CD4-positive, alpha-beta T cell treated with Interleukin-10 for 1 hour (primary cell): ENCODE results near the gene PKNOX2.

Experiments used
- DNase-seq: peaks from one replicate; pipeline ENCODE4 v3.0.0-alpha.2; 2020

Gene PKNOX2

GRCh38 chr11:125369808-125370207 lies 205.3 kb downstream of the PKNOX2 start:
- no peak for DNase-seq

- no peak for DNase-seq
Observed at GRCh38 chr11:125370561-125371389, 206.2 kb downstream of the PKNOX2 start.

GRCh38 chr11:125371431-125371935 lies 206.9 kb downstream of the PKNOX2 start:
- DNase-seq: no peak

- DNase-seq: no peak
Observed at GRCh38 chr11:125372088-125372487, 207.5 kb downstream of the PKNOX2 start.

GRCh38 chr11:125372911-125373310 lies 208.4 kb downstream of the PKNOX2 start:
- DNase-seq: no peak

- no peak for DNase-seq
Observed at GRCh38 chr11:125373426-125374391, 209.2 kb downstream of the PKNOX2 start.

GRCh38 chr11:125374398-125374797 lies 209.8 kb downstream of the PKNOX2 start:
- no peak for DNase-seq

GRCh38 chr11:125375146-125375545 lies 210.6 kb downstream of the PKNOX2 start:
- DNase-seq: no peak

- DNase-seq: no peak
Observed at GRCh38 chr11:125376117-125376516, 211.6 kb downstream of the PKNOX2 start.

- no peak for DNase-seq
Observed at GRCh38 chr11:125376856-125377255, 212.3 kb downstream of the PKNOX2 start.

GRCh38 chr11:125378083-125378482 lies 213.5 kb downstream of the PKNOX2 start:
- DNase-seq: no peak

- DNase-seq: no peak
Observed at GRCh38 chr11:125378571-125378970, 214.0 kb downstream of the PKNOX2 start.

- DNase-seq: no peak
Observed at GRCh38 chr11:125379565-125379964, 215.0 kb downstream of the PKNOX2 start.

GRCh38 chr11:125379981-125380380 lies 215.4 kb downstream of the PKNOX2 start:
- DNase-seq: no peak

GRCh38 chr11:125380756-125381445 lies 216.3 kb downstream of the PKNOX2 start:
- DNase-seq: no peak

GRCh38 chr11:125381499-125382044 lies 217.0 kb downstream of the PKNOX2 start:
- no peak for DNase-seq

- no peak for DNase-seq
Observed at GRCh38 chr11:125382314-125382791, 217.8 kb downstream of the PKNOX2 start.

- no peak for DNase-seq
Observed at GRCh38 chr11:125382822-125383221, 218.3 kb downstream of the PKNOX2 start.

GRCh38 chr11:125384825-125385224 lies 220.3 kb downstream of the PKNOX2 start:
- no peak for DNase-seq

GRCh38 chr11:125387901-125388300 lies 223.3 kb downstream of the PKNOX2 start:
- no peak for DNase-seq

GRCh38 chr11:125388611-125389010 lies 224.1 kb downstream of the PKNOX2 start:
- no peak for DNase-seq
